Immature natural killer cell (primary cell): ENCODE data around the gene IQCH. TPM values are rescaled to one million over a fixed set of nuclear protein-coding genes. Genes with fewer than 3 reads are reported as not detected.
A peak's percentile ranks its signal among the peaks of the same experiment; 100 is the strongest.

Source experiments
- DNase-seq, 3 donors: peaks; one replicate each; pipeline ENCODE4 v3.0.0; 2022; ENCODE audit warnings: mixed read lengths in 1 of 3
- H3K27ac Mint-ChIP-seq, 6 donors: one replicate each; pipeline ENCODE4 v1.8.0; 2020; ENCODE audit warnings: mixed read lengths in 6 of 6, mild to moderate bottlenecking in 5 of 6, inconsistent platforms in 4 of 6, moderate library complexity in 3 of 6
- H3K27me3 Mint-ChIP-seq, 3 donors: one replicate each; pipeline ENCODE4 v1.8.0; 2020 to 2021; ENCODE audit warnings: low read depth in 3 of 3, mild to moderate bottlenecking in 3 of 3, mixed read lengths in 3 of 3, moderate library complexity in 3 of 3, inconsistent platforms in 1 of 3
- H3K36me3 Mint-ChIP-seq, 3 donors: one replicate each; pipeline ENCODE4 v1.8.0; 2020; ENCODE audit warnings: mixed read lengths in 3 of 3, inconsistent platforms in 2 of 3, mild to moderate bottlenecking in 2 of 3
- H3K4me1 Mint-ChIP-seq, 2 donors: one replicate each; pipeline ENCODE4 v1.8.0; 2020; ENCODE audit warnings: inconsistent platforms in 2 of 2, mild to moderate bottlenecking in 2 of 2, mixed read lengths in 2 of 2, moderate library complexity in 1 of 2
- H3K4me3 Mint-ChIP-seq, 5 donors: one replicate each; pipeline ENCODE4 v1.8.0; 2020; ENCODE audit warnings: mild to moderate bottlenecking in 5 of 5, mixed read lengths in 5 of 5, inconsistent platforms in 3 of 5, moderate library complexity in 3 of 5
- H3K9me3 Mint-ChIP-seq, 6 donors: one replicate each; pipeline ENCODE4 v1.8.0; 2020; ENCODE audit warnings: mild to moderate bottlenecking in 6 of 6, mixed read lengths in 6 of 6, inconsistent platforms in 4 of 6, moderate library complexity in 3 of 6
- polyA plus RNA-seq, 3 donors: library from polyadenylated mRNA; unstranded; fragments of 300-500 nt; fragmentation: Illumina TruSeq; gene quantifications; one replicate each; pipeline ENCODE4 v1.2.3, GENCODE V29; 2021

IQCH gene
- polyA plus RNA-seq, 3 donors from 2014 or later, result 0.27 to 0.70 TPM; not detected in 1

- no peak overlapping the region for H3K4me3 Mint-ChIP-seq
Observed at GRCh38 chr15:67296188-67296587, 41.6 kb downstream of the IQCH start.

GRCh38 chr15:67296684-67297083 is 42.1 kb downstream of the IQCH start:
- no peaks in the 10 kb centered on the region for H3K9me3 Mint-ChIP-seq
- peaks cover 1 to 5% (median 3%) of the 10 kb centered on the region in 3 donors for H3K27me3 Mint-ChIP-seq
- no peak for DNase-seq
- H3K36me3 Mint-ChIP-seq, result no peaks in the 10 kb centered on the region
- no peak overlapping the region for H3K4me3 Mint-ChIP-seq
- H3K4me1 Mint-ChIP-seq, result no peaks in the 10 kb centered on the region
- no peak overlapping the region for H3K27ac Mint-ChIP-seq

More at GRCh38 chr15:67296188-67296587, 41.6 kb downstream of the IQCH start:
- H3K4me1 Mint-ChIP-seq, result no peaks in the 10 kb centered on the region
- H3K27me3 Mint-ChIP-seq, result peaks cover 1 to 5% (median 5%) of the 10 kb centered on the region in 3 donors
- no peaks in the 10 kb centered on the region for H3K36me3 Mint-ChIP-seq
- H3K9me3 Mint-ChIP-seq, result no peaks in the 10 kb centered on the region
- no peak overlapping the region for H3K27ac Mint-ChIP-seq
- DNase-seq, result no peak

DNA sequence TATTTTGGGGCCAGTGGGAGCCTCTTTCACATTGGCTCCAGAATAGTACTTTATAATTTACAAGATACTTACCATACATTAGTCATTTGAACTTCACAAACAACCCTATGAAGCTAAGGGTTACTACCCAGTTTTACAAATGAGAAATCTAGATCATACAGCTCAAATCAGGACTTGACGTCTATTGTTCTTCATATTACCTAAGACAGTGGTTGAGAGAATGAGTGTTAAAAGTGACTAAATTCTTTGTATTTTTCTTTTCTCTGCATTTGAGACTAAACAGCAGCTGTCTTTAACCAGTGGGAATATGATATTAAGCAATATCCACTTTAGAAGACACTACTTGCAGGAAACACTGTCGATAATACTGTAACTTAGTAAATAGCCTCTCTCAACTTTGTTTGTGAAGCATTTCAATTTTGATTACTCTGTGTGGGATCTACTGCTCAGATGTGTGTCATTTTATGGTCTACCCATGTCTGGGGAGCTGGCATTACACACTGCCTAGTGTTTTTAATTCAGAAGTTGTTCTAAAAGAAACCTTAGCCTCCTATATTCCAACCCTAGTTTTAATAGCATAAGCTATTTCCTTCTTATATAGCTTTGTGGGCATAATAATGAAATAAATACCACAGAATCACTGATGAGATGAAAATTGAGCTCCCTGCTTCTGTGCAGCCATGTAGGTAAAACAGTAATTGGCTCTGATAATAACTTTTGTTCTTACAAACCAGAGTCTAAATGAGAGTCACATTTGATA is 45.9 kb downstream of the IQCH start:
- H3K36me3 Mint-ChIP-seq, result no peaks in the 10 kb centered on the region
- H3K9me3 Mint-ChIP-seq, result no peaks in the 10 kb centered on the region
- H3K27ac Mint-ChIP-seq, result no peak overlapping the region
- H3K4me1 Mint-ChIP-seq, result no peaks in the 10 kb centered on the region
- H3K4me3 Mint-ChIP-seq, result no peak overlapping the region
- DNase-seq, result no peak
- peaks cover 1 to 7% (median 6%) of the 10 kb centered on the region in 3 donors for H3K27me3 Mint-ChIP-seq

- Mint-ChIP-seq H3K36me3 (no peaks in the 10 kb centered on the region), H3K9me3 (no peaks in the 10 kb centered on the region), H3K27me3 (peaks cover 1 to 6% (median 2%) of the 10 kb centered on the region in 3 donors), H3K27ac (no peak overlapping the region), H3K4me3 (no peak overlapping the region), H3K4me1 (no peaks in the 10 kb centered on the region)
- DNase-seq, result peak; percentile 31 to 53 (median 43)
Observed at GRCh38 chr15:67303490-67304363, 49.1 kb downstream of the IQCH start.

GRCh38 chr15:67304778-67305177 is 50.2 kb downstream of the IQCH start:
- DNase-seq, result no peak
- Mint-ChIP-seq H3K4me1 (no peaks in the 10 kb centered on the region), H3K27ac (no peak overlapping the region), H3K4me3 (no peak overlapping the region), H3K9me3 (no peaks in the 10 kb centered on the region), H3K27me3 (peaks cover 1 to 4% (median 2%) of the 10 kb centered on the region in 3 donors), H3K36me3 (no peaks in the 10 kb centered on the region)

GRCh38 chr15:67305506-67305905 is 50.9 kb downstream of the IQCH start:
- Mint-ChIP-seq H3K4me3 (no peak overlapping the region), H3K9me3 (no peaks in the 10 kb centered on the region), H3K27ac (no peak overlapping the region), H3K27me3 (peaks cover 1 to 4% (median 3%) of the 10 kb centered on the region in 3 donors), H3K4me1 (no peaks in the 10 kb centered on the region), H3K36me3 (no peaks in the 10 kb centered on the region)
- no peak for DNase-seq

GRCh38 chr15:67307156-67307555 is 52.6 kb downstream of the IQCH start:
- Mint-ChIP-seq H3K27ac (no peak overlapping the region), H3K4me1 (no peaks in the 10 kb centered on the region), H3K27me3 (peaks cover 1 to 4% (median 4%) of the 10 kb centered on the region in 3 donors), H3K36me3 (no peaks in the 10 kb centered on the region), H3K9me3 (no peaks in the 10 kb centered on the region), H3K4me3 (no peak overlapping the region)
- no peak for DNase-seq

GRCh38 chr15:67307889-67308597 is 53.5 kb downstream of the IQCH start:
- no peaks in the 10 kb centered on the region for H3K4me1 Mint-ChIP-seq
- no peak overlapping the region for H3K4me3 Mint-ChIP-seq
- no peaks in the 10 kb centered on the region for H3K36me3 Mint-ChIP-seq
- no peaks in the 10 kb centered on the region for H3K9me3 Mint-ChIP-seq
- no peak for DNase-seq
- H3K27me3 Mint-ChIP-seq, result peaks cover 1 to 4% (median 4%) of the 10 kb centered on the region in 3 donors
- H3K27ac Mint-ChIP-seq, result no peak overlapping the region

- DNase-seq, result no peak
- Mint-ChIP-seq H3K36me3 (no peaks in the 10 kb centered on the region), H3K9me3 (no peaks in the 10 kb centered on the region), H3K4me1 (no peaks in the 10 kb centered on the region), H3K27ac (no peak overlapping the region), H3K4me3 (no peak overlapping the region), H3K27me3 (peaks cover 0 to 4% (median 1%) of the 10 kb centered on the region in 3 donors)
Observed at GRCh38 chr15:67311731-67312130, 57.1 kb downstream of the IQCH start.

DNA sequence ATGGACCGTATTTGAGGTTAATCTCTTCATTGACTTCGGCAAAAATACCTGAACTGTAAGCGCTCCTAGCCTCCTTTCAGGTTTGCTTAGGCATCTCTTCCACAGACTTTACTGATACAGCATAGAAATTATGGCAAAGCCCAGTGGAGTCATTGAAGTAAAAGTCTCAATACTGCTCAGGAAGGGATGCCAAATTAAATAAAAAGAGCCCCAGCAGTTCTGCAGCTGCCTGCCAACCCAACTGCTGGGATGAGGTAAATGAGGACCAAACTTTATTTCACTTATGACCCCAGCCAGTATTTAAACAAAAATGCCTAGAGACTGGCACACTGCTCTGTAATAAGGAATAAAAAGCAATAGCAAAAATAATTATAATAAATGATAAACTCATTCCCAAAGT is 65.4 kb downstream of the IQCH start:
- Mint-ChIP-seq H3K4me1 (no peaks in the 10 kb centered on the region), H3K36me3 (no peaks in the 10 kb centered on the region), H3K4me3 (no peak overlapping the region), H3K27me3 (peaks cover 0 to 7% (median 3%) of the 10 kb centered on the region in 3 donors), H3K27ac (no peak overlapping the region), H3K9me3 (no peaks in the 10 kb centered on the region)
- no peak for DNase-seq

- H3K4me3 Mint-ChIP-seq, result no peak overlapping the region
- H3K4me1 Mint-ChIP-seq, result no peaks in the 10 kb centered on the region
- H3K27ac Mint-ChIP-seq, result no peak overlapping the region
- DNase-seq, result no peak
- no peaks in the 10 kb centered on the region for H3K36me3 Mint-ChIP-seq
- no peaks in the 10 kb centered on the region for H3K9me3 Mint-ChIP-seq
- H3K27me3 Mint-ChIP-seq, result peaks cover 0 to 6% (median 3%) of the 10 kb centered on the region in 3 donors
Observed at GRCh38 chr15:67321352-67321751, 66.8 kb downstream of the IQCH start.

- Mint-ChIP-seq H3K27ac (no peak overlapping the region), H3K4me3 (no peak overlapping the region), H3K4me1 (no peaks in the 10 kb centered on the region), H3K27me3 (peaks cover 0 to 6% (median 4%) of the 10 kb centered on the region in 3 donors), H3K9me3 (peaks cover 0 to 1% (median under 1%) of the 10 kb centered on the region in 6 donors), H3K36me3 (no peaks in the 10 kb centered on the region)
- no peak for DNase-seq
Observed at GRCh38 chr15:67322481-67322880, 67.9 kb downstream of the IQCH start.

DNA sequence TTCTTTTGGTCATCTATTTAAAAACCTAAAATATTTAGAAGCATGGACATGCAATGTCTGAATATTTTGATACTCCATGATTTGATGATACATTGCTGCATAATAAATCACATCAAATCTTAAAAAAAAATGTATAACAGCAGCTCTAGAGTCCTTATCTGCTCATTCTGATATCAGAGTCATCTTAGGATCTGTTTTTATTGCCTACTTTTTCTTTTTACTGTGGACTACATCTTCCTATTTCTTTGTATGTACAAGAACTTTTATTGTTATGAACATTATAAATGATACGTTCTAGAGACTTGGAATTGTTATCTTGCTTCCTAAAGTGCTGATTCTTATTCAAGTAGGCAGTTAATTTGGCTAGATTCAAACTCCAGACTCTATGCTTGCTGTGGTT is 72.7 kb downstream of the IQCH start:
- Mint-ChIP-seq H3K27ac (no peak overlapping the region), H3K27me3 (peaks cover 0 to 5% (median 3%) of the 10 kb centered on the region in 3 donors), H3K4me3 (no peak overlapping the region), H3K4me1 (no peaks in the 10 kb centered on the region), H3K9me3 (peaks cover 0 to 7% (median 5%) of the 10 kb centered on the region in 6 donors), H3K36me3 (peaks cover 0 to 4% (median 4%) of the 10 kb centered on the region in 3 donors)
- no peak for DNase-seq
